Lower lobe of right lung (tissue), 2 donors: ENCODE data around the gene SYCE1L. TPM values are rescaled to one million over a fixed set of nuclear protein-coding genes. Genes with fewer than 3 reads are reported as not detected.

Experiments used
- ATAC-seq, 2 donors: fragments of 200-7000 bp; cut with Tn5 transposase; one replicate each; pipeline ENCODE4 v1.9.1; 2020 to 2022; ENCODE audit warnings: mild to moderate bottlenecking in 2 of 2, moderate library complexity in 2 of 2
- DNase-seq: peaks from one replicate; pipeline ENCODE4 v3.0.0-alpha.2; 2020
- H3K27ac ChIP-seq: fragments of 200-600 bp; one replicate; pipeline ENCODE4 v1.8.0; 2022
- H3K27me3 ChIP-seq: fragments of 200-600 bp; one replicate; pipeline ENCODE4 v1.8.0; 2022; ENCODE audit warnings: low read depth
- H3K36me3 ChIP-seq: fragments of 200-600 bp; one replicate; pipeline ENCODE4 v1.8.0; 2022; ENCODE audit warnings: mild to moderate bottlenecking
- H3K4me1 ChIP-seq: fragments of 200-600 bp; one replicate; pipeline ENCODE4 v1.8.0; 2022
- H3K4me3 ChIP-seq: fragments of 200-600 bp; one replicate; pipeline ENCODE4 v1.8.0; 2022; ENCODE audit warnings: mild to moderate bottlenecking
- H3K9me3 ChIP-seq: fragments of 200-600 bp; one replicate; pipeline ENCODE4 v1.8.0; 2022
- intact Hi-C: fragments of 100-400 bp; cut with DNase I; formaldehyde crosslinking; loops from one replicate; pipeline ENCODE4 v1.11.0; 2022
- total RNA-seq: library from RNA; stranded (reverse); fragmentation: NEBNext Ultra II Directional; extraction: Animal tissue kit (Norgen Biotek cat#: 25700); gene quantifications from one replicate; pipeline ENCODE4 v1.2.1, GENCODE V29; 2021
- TF ChIP-seq, protein P1 (sequence below): fragments of 200-600 bp; IDR thresholded peaks from one replicate; pipeline ENCODE4 v1.8.0; 2022; ENCODE audit warnings: antibody characterized with exemption, mild to moderate bottlenecking
- donor health status: DM: no; HTN: yes; CAD: no; lungs with severe emphysema.

The SYCE1L gene
- total RNA-seq, 1 donor from 2014 or later = 2.6 TPM

DNA sequence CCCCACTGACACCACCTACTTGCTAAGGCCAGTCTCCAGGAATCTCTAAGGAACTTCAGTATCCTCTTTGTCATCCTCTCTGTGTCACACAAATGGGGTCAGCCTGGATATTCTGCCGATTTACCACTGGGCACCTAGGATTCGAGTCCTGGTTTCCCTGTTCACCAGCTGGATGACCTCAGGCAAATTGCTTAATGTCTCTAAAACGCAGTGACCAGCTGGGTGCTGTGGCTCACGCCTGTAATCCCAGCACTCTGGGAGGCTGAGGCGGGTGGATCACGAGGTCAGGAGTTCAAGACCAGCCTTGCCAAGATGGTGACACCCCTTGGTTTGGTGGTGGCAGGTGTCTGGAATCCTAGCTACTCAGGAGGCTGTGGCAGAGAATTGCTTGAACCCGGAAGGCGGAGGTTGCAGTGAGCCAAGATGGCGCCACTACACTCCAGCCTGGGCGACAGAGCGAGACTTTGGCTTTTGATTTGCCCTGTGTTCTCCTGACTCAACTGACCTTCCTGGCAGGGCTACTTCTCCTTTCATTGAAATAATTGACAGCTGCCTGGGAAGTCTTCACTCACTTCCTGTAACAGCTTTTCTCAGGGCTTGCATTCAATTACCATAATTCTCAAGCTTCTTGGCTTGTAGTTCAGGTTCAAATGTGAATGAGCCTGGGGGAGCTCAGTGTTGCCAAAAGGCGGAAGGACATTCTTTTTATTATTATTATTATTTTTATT, 15.4 kb downstream of the SYCE1L start:
- intact Hi-C loops = no loop called here
- Histone ChIP-seq H3K36me3 (no peaks in the 10 kb centered on the region), H3K27me3 (no peaks in the 10 kb centered on the region), H3K4me1 (peaks cover 6% of the 10 kb centered on the region), H3K27ac (no peak overlapping the region), H3K9me3 (no peaks in the 10 kb centered on the region), H3K4me3 (no peak overlapping the region)
- TF ChIP-seq, protein P1, sequence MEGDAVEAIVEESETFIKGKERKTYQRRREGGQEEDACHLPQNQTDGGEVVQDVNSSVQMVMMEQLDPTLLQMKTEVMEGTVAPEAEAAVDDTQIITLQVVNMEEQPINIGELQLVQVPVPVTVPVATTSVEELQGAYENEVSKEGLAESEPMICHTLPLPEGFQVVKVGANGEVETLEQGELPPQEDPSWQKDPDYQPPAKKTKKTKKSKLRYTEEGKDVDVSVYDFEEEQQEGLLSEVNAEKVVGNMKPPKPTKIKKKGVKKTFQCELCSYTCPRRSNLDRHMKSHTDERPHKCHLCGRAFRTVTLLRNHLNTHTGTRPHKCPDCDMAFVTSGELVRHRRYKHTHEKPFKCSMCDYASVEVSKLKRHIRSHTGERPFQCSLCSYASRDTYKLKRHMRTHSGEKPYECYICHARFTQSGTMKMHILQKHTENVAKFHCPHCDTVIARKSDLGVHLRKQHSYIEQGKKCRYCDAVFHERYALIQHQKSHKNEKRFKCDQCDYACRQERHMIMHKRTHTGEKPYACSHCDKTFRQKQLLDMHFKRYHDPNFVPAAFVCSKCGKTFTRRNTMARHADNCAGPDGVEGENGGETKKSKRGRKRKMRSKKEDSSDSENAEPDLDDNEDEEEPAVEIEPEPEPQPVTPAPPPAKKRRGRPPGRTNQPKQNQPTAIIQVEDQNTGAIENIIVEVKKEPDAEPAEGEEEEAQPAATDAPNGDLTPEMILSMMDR = no peak
- DNase-seq = no peak
- ATAC-seq = no peak

DNA sequence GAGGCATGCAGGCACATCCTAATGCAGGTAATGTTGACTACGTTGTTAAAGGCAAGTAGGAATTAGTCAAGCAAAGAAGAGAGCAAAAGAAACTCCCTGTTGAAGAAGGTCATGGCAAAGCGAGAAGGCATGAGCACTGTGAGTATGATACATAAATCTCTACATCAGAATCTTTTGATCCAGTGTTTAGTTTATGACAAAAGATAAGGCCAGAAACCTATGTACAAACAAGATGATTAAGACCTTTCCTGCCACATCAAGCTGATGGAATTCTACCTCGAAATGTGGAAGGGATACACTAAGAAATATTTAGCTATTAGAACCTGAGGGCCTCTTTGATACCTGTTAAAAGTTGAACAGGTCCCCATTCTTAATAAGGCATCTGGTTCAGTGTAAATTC, 20.2 kb downstream of the SYCE1L start:
- Histone ChIP-seq H3K4me1 (no peaks in the 10 kb centered on the region), H3K36me3 (no peaks in the 10 kb centered on the region), H3K27me3 (no peaks in the 10 kb centered on the region), H3K27ac (no peak overlapping the region), H3K9me3 (no peaks in the 10 kb centered on the region), H3K4me3 (no peak overlapping the region)
- no peak for ATAC-seq
- intact Hi-C loops = no loop called here
- no peak for DNase-seq
- TF ChIP-seq, protein P1 = no peak

DNA sequence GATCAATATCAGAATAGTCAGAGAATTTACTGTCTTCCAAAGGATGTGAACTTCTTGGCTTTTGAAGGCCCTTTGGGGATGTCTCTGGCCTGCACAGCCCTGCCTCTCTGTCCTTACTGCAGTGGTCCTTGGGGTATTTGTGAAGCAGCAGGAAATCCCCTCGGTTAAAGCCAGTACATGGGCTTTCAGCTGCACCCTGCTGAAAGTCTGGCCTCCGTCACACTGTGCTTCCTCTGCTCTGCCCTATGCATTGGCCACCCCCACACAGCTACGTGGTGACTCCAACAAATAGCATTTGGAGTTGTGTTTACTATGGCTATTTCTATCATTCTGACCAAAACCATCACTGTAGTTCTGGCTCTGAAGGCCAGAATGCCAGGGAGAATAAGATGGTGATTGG, 21.2 kb downstream of the SYCE1L start:
- H3K27me3 ChIP-seq = peaks cover 2% of the 10 kb centered on the region
- H3K27ac ChIP-seq = no peak overlapping the region
- intact Hi-C loops = no loop called here
- no peaks in the 10 kb centered on the region for H3K36me3 ChIP-seq
- DNase-seq (no peak), ATAC-seq (no peak)
- H3K9me3 ChIP-seq = no peaks in the 10 kb centered on the region
- TF ChIP-seq, protein P1 = no peak
- H3K4me1 ChIP-seq = no peaks in the 10 kb centered on the region
- H3K4me3 ChIP-seq = no peak overlapping the region

DNA sequence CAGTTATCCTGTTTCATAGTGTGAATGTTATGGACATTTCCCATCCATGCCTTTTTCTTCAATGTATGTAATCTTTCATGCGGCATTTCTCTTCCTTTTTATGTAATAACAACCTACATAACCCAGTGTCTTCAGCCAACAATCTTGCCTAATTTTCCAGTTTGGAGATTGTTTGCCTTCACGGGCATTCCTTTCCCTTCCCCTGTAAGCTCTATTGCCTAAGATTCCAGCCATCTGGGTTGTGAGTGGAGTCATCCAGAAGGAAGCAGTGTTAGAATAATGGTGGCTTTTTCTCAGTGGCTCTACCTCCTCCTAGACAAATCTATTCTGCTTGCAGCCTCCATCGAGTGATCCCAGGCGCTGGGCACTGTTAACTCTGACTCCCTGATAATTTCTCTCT, 22.3 kb downstream of the SYCE1L start:
- TF ChIP-seq, protein P1 = no peak

DNA sequence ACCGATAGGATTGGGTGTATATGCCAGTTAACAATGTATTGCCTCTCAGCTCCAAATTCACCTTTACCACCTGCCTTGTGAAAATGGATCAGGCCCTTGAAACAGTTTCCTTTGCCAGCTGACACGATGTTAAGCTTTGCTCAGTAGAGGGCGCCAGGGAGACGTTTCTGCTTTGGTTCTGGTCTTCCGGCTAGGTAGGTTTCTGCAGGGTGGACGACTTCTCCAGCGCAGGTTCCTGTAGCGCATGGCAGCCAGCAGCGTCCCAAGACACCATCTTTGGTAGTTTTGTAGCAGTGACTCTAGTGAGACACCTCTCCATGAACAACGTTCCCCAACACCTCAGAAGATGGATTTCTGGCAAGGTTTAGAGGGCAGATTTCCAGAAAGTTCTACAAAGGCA, 24.0 kb downstream of the SYCE1L start:
- H3K27ac ChIP-seq = no peak overlapping the region
- no peaks in the 10 kb centered on the region for H3K36me3 ChIP-seq
- no peaks in the 10 kb centered on the region for H3K4me1 ChIP-seq
- no peaks in the 10 kb centered on the region for H3K9me3 ChIP-seq
- no peak for DNase-seq
- no peak overlapping the region for H3K4me3 ChIP-seq
- TF ChIP-seq, protein P1 = no peak
- peaks cover 4% of the 10 kb centered on the region for H3K27me3 ChIP-seq
- ATAC-seq = no peak
- intact Hi-C loops = no loop called here

More for the DNA sequence above, 22.3 kb downstream of the SYCE1L start:
- ATAC-seq (no peak), DNase-seq (no peak)
- no peak overlapping the region for H3K27ac ChIP-seq
- H3K4me1 ChIP-seq = no peaks in the 10 kb centered on the region
- H3K27me3 ChIP-seq = peaks cover 4% of the 10 kb centered on the region
- intact Hi-C loops = no loop called here
- H3K4me3 ChIP-seq = no peak overlapping the region
- no peaks in the 10 kb centered on the region for H3K9me3 ChIP-seq
- H3K36me3 ChIP-seq = no peaks in the 10 kb centered on the region
